IPS DF 4.7 (cell line): ENCODE data around the gene PIP5K1B.

Source experiments
- DNase-seq: peaks from one replicate; pipeline ENCODE4 v3.0.0-alpha.2; 2013; ENCODE audit warnings: low spot score; ENCODE audit errors: extremely low read depth

Gene PIP5K1B

GRCh38 chr9:68951879-68952659 lies 247.0 kb downstream of the PIP5K1B start:
- no peak for DNase-seq

DNA sequence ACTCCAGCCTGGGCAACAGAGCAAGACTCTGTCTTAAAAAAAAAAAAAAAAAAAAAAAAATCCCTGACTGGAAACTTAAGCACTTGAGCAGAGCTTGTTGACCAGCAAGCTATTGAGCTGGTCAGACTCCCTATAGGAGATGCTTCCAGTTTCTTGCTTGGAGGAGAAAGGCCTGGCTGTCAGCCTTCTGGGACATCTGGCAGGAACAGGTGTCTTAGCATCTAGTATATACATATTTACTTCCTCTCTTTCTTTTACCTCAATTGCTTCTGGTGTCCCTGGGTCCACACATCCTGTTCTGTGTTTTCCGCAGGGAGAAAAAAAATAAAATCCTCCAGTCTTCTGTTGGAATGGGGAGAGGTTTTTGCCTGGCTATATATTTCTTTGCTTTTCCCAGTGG lies 248.7 kb downstream of the PIP5K1B start:
- DNase-seq, result no peak

- DNase-seq, result no peak
These were observed 250.3 kb downstream of the PIP5K1B start for GRCh38 chr9:68955330-68955729.

DNA sequence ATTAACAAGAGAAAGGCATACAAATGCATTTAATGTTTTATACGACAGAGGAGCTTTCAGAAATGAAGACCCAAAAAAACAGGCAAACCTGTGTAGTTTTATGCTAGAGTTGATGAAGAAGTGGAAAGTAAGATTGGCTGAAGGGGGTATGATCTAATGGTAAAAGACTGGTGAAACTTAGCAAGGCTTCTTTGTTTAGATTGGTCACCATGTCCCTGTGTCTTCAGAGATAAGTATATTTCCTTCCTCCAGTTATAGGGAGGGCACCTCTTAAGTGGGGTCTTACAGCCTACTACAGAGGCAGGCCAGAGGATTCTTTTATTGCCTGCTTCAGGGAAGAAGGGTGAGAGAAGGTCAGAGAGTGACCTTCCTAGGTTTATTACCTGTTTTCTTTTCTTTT lies 252.4 kb downstream of the PIP5K1B start:
- DNase-seq, result no peak

DNA sequence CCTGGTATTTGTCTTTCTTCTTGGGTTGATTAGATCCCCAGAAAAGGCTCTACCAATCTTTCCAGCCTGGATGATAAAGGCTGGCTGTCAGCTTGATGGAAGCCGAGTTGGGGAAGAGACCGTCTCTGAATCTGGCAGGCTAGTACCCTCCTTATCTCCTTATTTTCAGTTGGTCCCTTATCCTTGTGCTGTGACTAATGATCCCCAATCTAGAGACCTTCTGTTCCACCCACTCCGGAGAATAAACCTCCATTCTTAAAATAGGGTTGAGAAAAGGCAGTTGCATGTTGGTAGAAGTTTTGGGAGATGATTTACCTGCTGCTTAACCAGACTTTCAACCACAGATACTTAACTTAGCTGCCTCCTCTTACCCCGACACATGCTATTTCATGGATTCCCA lies 256.5 kb downstream of the PIP5K1B start:
- DNase-seq, result no peak

DNA sequence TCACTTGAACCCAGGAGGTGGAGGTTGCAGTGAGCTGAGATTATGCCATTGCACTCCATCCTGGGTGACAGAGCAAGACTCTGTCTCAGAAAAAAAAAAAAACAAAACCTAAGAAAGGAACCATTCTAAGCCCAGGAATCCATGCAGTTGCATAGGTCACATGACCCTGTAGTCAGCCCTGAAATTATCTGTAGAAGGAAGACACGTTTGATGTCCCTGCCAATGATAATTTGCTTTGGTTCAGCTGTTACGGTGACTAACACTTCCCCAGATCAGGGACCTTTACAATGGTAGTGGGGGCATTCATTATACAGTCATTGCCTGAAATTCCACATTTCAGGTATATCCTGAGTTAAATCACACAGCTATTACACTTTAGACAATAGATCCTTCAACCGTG lies 258.4 kb downstream of the PIP5K1B start:
- DNase-seq, result no peak

DNA sequence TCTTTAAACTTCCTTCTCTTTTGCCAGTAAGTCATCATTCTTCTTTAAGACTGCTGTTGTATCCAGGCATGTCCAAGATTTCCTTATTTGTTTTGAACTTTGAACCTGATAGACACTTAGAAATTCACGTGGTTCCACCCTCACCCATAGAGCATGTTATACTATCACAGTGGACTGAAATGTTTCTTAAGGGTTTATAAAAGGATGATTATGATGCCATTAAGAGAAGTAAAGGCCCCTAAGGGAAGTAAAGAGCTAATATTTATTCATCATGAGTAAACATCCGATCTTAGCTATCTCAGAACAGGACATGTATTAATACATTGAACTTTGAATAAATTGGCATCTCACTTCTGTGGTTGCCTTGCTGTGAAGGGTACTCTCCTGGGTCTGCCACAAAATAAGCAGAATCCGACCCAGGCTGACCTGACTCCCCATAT lies 259.1 kb downstream of the PIP5K1B start:
- DNase-seq, result no peak

DNA sequence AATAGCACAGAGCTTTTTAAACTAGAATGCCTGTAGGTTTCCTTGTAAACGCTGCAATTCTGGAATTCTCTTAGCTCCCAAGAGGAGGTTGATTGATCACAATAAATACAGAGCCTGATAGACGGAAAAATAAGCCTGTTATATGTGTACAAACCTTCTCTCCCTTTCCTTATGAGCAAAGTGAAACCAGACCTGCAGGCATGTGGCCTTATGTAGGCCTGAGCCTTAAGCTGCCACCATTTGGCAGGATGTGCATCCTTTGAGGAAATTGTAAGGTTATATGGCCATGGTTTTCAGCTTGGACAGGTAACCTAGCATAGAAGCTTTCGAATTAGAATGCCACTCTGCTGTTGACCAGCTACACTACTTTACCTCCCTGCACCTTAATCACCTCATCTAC lies 259.7 kb downstream of the PIP5K1B start:
- DNase-seq, result no peak

DNA sequence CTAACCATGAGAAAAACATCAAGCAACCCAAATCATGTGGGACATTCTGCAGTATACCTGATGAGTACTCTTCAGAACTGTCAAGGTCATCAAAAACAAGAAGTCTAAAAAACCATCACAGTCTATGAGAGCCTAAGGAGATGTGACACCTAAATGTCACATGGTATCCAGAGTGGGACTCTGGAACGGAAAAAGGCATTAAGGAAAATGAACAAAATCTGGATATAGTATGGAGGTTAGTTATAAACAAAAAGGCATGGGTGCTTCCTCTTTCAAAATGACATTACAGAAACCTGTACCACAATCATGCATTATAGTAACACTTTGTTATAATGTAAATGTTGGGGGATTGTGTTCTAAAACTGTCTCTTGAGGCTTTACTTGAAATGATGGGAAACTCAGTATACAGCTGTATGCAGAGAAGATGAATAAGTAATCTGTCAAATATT lies 261.5 kb downstream of the PIP5K1B start:
- no peak for DNase-seq

- DNase-seq, result no peak
These were observed 262.8 kb downstream of the PIP5K1B start for GRCh38 chr9:68967800-68968199.

DNA sequence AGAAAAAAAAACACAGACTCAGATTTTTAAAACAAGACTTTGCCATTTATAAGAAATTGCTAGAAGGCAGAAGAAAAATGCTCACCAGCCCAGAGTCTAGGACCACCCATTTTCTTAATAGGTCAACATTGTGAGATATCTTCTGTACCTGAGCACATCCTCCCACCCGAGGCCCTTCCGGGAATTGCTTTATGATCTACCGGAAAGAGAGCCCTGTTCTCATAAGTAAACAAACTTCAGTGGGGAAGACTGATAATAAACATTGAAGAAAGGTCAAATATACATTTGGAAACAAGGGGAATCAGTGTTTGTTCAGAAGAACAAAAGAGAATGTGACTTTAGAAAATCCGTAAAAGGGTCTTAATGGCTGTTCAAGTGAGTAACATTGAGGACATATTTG lies 264.5 kb downstream of the PIP5K1B start:
- no peak for DNase-seq

GRCh38 chr9:68970151-68970550 lies 265.1 kb downstream of the PIP5K1B start:
- DNase-seq, result no peak

DNA sequence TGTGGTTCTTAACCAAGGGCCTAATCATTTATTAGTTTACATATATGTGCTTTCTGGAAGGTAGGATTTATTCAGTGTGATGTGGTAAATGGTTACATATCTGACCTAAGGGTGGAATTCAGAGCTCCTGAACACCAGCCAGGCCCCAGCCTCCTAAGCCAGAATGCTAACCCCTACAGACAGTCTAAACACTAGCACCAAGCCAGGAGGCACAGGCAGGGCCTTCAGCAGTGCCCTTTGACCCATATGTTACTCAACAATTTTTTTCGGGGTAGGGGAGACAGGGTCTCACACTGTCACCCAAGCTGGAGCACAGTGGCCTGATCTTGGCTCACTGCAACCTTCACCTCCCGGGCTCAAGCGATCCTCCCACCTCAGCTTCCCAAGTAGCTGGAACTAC lies 268.6 kb downstream of the PIP5K1B start:
- DNase-seq, result no peak

GRCh38 chr9:68974431-68974830 lies 269.4 kb downstream of the PIP5K1B start:
- no peak for DNase-seq

GRCh38 chr9:68974901-68975300 lies 269.9 kb downstream of the PIP5K1B start:
- no peak for DNase-seq

- no peak for DNase-seq
These were observed 270.5 kb downstream of the PIP5K1B start for GRCh38 chr9:68975365-68976043.

- DNase-seq, result no peak
These were observed 273.0 kb downstream of the PIP5K1B start for GRCh38 chr9:68978066-68978465.

DNA sequence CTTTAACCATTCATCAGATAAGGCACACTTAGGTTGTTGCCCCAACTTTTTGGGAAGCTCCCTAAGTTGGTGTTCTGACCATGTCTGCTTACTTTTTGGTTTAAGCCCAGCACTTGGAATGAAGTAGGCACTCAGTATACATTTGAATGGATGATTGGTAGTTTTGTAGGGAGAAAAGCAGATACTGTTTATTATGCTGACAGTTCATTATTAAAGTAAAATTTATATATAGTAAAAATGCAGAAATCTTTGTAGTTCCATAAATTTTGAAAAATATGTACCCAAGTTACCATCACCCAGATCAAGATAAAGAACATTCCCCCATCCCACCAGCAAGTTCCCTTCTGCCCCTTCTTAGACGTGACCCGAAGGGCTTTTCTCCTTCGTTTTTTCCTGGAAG lies 273.5 kb downstream of the PIP5K1B start:
- no peak for DNase-seq

DNA sequence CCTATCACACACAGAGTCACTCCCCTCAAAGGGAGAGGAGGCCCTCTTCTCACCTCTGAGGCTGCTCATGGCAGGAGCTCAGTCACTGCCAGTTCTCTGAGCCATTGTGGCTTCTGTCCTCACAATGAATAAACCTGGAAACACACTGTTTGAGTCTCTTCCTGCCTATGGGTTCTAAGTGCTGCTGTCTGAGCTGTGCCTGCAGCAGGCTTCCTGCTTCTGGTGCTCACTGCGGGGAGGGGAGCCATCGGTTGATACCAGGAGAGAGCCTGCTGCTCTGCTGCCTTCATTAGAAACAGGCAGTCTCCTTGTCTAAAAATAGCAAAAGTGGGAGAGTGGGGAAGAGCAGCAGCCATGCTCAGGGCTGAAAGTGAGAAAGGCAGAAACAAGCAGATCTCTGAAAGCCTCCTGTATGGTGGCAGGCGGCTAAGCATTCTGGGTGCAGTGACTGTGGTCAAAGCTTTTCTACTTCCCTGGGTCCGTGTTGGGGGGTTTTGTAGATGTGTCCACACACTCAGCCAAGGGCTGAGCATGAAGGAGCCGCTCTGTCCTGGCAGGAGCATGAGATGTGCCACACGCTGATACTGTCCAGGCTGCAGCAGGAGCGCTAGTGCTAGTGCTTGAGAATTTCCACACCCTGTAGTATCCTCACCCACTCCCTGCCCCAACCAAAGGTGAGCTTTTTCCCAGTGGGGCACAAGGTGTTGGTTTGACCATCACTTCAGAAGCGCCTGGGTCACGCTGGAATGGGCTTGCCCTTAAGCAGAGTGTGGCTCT lies 274.7 kb downstream of the PIP5K1B start:
- DNase-seq, result no peak

DNA sequence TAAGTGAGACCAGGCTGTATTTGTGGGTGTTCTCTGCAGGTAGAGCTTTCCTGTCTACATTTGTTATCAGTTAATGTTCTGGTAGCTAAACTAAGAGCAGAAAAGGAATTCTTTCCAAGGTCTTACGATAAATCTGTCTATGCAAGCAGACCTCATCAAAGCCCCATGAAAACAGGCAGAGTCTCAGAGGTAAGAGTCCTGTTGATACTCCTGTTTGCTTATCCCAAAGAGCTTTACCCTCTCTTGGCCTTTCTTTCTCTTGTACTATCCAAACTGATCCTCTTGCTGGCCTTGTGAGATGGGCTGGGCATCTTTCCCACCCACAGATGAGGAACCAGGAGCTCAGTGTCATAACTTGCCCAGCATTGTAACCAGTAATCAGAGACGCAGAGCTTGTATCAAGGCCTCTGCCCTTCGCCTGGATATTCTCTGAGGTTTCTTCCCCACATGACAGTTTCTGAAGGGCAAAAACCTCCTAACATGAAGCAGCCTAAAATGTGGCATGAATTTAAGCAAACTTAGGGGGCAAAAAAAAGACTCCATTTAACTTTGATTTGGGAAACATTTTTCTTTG lies 275.4 kb downstream of the PIP5K1B start:
- DNase-seq, result no peak

DNA sequence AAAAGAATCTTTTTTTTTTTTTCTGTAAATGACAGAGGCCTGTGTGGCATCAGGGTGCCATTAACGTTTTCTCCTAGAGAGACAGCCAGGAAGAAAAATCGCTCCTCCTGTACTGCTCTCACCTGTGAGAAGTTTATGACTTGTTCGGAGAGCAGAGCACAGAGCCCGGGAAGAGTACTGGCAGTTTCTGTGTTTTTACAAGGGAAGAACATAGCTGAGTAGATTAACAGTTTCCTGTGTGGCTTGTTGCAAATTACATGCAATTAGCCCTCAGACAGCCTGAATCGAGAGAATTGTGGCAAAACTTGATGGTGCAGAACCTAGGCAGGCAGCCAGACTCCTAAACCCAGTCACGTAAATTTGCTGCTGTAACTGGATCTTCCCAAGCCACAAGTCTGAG lies 276.7 kb downstream of the PIP5K1B start:
- DNase-seq, result no peak

GRCh38 chr9:68983008-68983411 lies 278.0 kb downstream of the PIP5K1B start:
- DNase-seq, result no peak
